Adrenal gland (tissue), 12 donors: ENCODE results near the gene CORO2A. TPM values are rescaled to one million over a fixed set of nuclear protein-coding genes. Genes with fewer than 3 reads are reported as not detected.
A peak's percentile ranks its signal among the peaks of the same experiment; 100 is the strongest.

ENCODE experiments used
- DNase-seq, 7 donors: peaks; one replicate each; pipeline ENCODE4 v3.0.0-alpha.2; 2019 to 2020
- H3K27ac ChIP-seq, 5 donors: fragments of 200-600 bp; sonication (generic) in 4 of 5; 1 replicate in 3 of 5; 2 replicates in 2 of 5; pipeline versions ENCODE4 v1.5.1 to v1.8.0; 2016 to 2020; ENCODE audit warnings: mild to moderate bottlenecking in 1 of 5
- H3K27me3 ChIP-seq: fragments of 200-600 bp; 2 replicates; pipeline ENCODE4 v1.8.0; 2021
- H3K36me3 ChIP-seq, 2 donors: fragments of 200-600 bp; replicated peaks in 1 of 2; 1 replicate in 1 of 2; 2 replicates in 1 of 2; pipeline versions ENCODE4 v1.5.1 to v1.8.0; 2018 to 2022
- H3K4me1 ChIP-seq, 2 donors: fragments of 200-600 bp; replicated peaks in 1 of 2; 1 replicate in 1 of 2; 2 replicates in 1 of 2; pipeline versions ENCODE4 v1.5.1 to v1.8.0; 2018 to 2021
- H3K4me3 ChIP-seq, 4 donors: fragments of 200-600 bp; sonication (generic) in 3 of 4; one replicate each; pipeline ENCODE4 v1.5.1; 2016 to 2018
- H3K9me3 ChIP-seq, 3 donors: fragments of 200-600 bp; sonication (generic) in 1 of 3; replicated peaks in 1 of 3; 1 replicate in 2 of 3; 2 replicates in 1 of 3; pipeline versions ENCODE4 v1.5.1 to v1.8.0; 2016 to 2021
- CTCF ChIP-seq, 6 experiments: fragments of 450-650 bp in 4 of 6; fragments of 200-600 bp in 2 of 6; sonication (generic) in 1 of 6; IDR thresholded peaks; 1 replicate in 5 of 6; 2 replicates in 1 of 6; pipeline versions ENCODE4 v1.5.1 to v1.8.0; 2016 to 2021; ENCODE audit warnings: antibody characterized with exemption in 6 of 6, mild to moderate bottlenecking in 2 of 6, moderate library complexity in 1 of 6
- POLR2A ChIP-seq, 2 donors: fragments of 450-650 bp; IDR thresholded peaks; one replicate each; pipeline ENCODE4 v1.6.1; 2017; ENCODE audit warnings: antibody characterized with exemption in 2 of 2, mild to moderate bottlenecking in 2 of 2, moderate library complexity in 1 of 2
- WGBS, 4 donors: extraction: QIAGEN DNeasy Blood & Tissue Kit in 2 of 4; methylation state at CpG; one replicate each; pipeline versions ENCODE4 v1.1.5 to v1.1.7; 2013 to 2017; 5-methylcytosine and 5-hydroxymethylcytosine counted together
- intact Hi-C, 2 donors: fragments of 100-400 bp; cut with DNase I; formaldehyde crosslinking; loops; one replicate each; pipeline versions ENCODE4 v1.14.1 to v1.15.0; 2022 to 2023
- polyA plus RNA-seq, 3 donors: library from polyadenylated mRNA; stranded (reverse); fragments of 200-250 nt in 2 of 3; fragments of 350-450 nt in 1 of 3; fragmentation: Illumina TruSeq in 1 of 3; extraction: RNeasy Lipid Tissue Mini Kit (QIAGEN cat#74804) in 1 of 3; gene quantifications; one replicate each; pipeline ENCODE4 v1.2.3, GENCODE V29; 2013 to 2014
- total RNA-seq, 9 donors: library from RNA; depleted of rRNA in 4 of 9; stranded (reverse); fragments of >200 nt in 4 of 9; fragments of 120-200 nt in 1 of 9; fragmentation: NEBNext Ultra II Directional in 1 of 9; extraction: Animal tissue kit (Norgen Biotek cat#: 25700) in 1 of 9; gene quantifications; one replicate each; pipeline versions ENCODE4 v1.1.0 to v1.2.4, GENCODE V29; 2013 to 2023
- donor health status: healthy with polysubstance abuse.
- donor health status: Bipolar disorder and iron deficiency.
- donor health status: DM: yes; HTN: yes; CAD: no.
- donor health status: DM: no; HTN: no; CAD: no.
- donor health status: DM: no; HTN: no; CAD: no.
- donor health status: DM: yes; HTN: yes; CAD: no.

The CORO2A gene
- total and polyA plus RNA-seq, 12 donors = 0.06 to 3.9 (median 1.2) TPM

GRCh38 chr9:98195671-98196070, 3.2 kb upstream of the CORO2A start:
- no peak for DNase-seq
- 68 to 90% (median 84%) methylated on average over 3 to 4 of the region's 4 CpGs for WGBS, 4 donors
- H3K27ac ChIP-seq = no peak overlapping the region
- H3K4me3 ChIP-seq = no peak overlapping the region
- H3K9me3 ChIP-seq = no peaks in the 10 kb centered on the region
- TF ChIP-seq POLR2A (IDR thresholded peaks at IDR 0.05) (no peak), CTCF (IDR thresholded peaks at IDR 0.05) (no peak)
- intact Hi-C loops = no loop called here
- no peaks in the 10 kb centered on the region for H3K27me3 ChIP-seq
- H3K36me3 ChIP-seq = no peaks in the 10 kb centered on the region
- H3K4me1 ChIP-seq = peaks cover 6 to 8% of the 10 kb centered on the region in 2 donors

- DNase-seq = no peak
- Histone ChIP-seq H3K4me1 (peaks cover 6 to 8% of the 10 kb centered on the region in 2 donors), H3K9me3 (no peaks in the 10 kb centered on the region), H3K27ac (peak overlapping the region in 2 of 5 donors; percentile 60 to 76), H3K27me3 (no peaks in the 10 kb centered on the region), H3K36me3 (no peaks in the 10 kb centered on the region), H3K4me3 (peak overlapping the region in 1 of 4 donors; percentile 61)
- TF ChIP-seq CTCF (IDR thresholded peaks at IDR 0.05) = no peak
- TF ChIP-seq POLR2A (IDR thresholded peaks at IDR 0.05) = no peak
- WGBS, 4 donors = 39 to 56% (median 47%) methylated on average over 8 of the region's 8 CpGs
- intact Hi-C loops = no loop called here
Observed at GRCh38 chr9:98193336-98193944, 1.0 kb upstream of the CORO2A start.

GRCh38 chr9:98191671-98192502, 550 bp downstream of the CORO2A start:
- Histone ChIP-seq H3K4me3 (peak overlapping the region in 1 of 4 donors; percentile 61), H3K36me3 (no peaks in the 10 kb centered on the region), H3K4me1 (peaks cover 6 to 8% of the 10 kb centered on the region in 2 donors), H3K27me3 (no peaks in the 10 kb centered on the region), H3K27ac (peak overlapping the region in 1 of 5 donors; percentile 9), H3K9me3 (no peaks in the 10 kb centered on the region)
- intact Hi-C loops = no loop called here
- 14 to 45% (median 29%) methylated on average over 14 to 47 of the region's 47 CpGs for WGBS, 4 donors
- TF ChIP-seq POLR2A (IDR thresholded peaks at IDR 0.05) = no peak
- no peak for TF ChIP-seq CTCF (IDR thresholded peaks at IDR 0.05)
- peak in 3 of 7 donors; percentile 22 to 34 (median 29) for DNase-seq

- Histone ChIP-seq H3K27me3 (no peaks in the 10 kb centered on the region), H3K27ac (no peak overlapping the region), H3K4me1 (peaks cover 6 to 8% of the 10 kb centered on the region in 2 donors), H3K36me3 (no peaks in the 10 kb centered on the region), H3K9me3 (no peaks in the 10 kb centered on the region), H3K4me3 (no peak overlapping the region)
- intact Hi-C loops = no loop called here
- WGBS, 4 donors = 63 to 84% (median 74%) methylated on average over 2 to 5 of the region's 5 CpGs
- DNase-seq = no peak
- TF ChIP-seq CTCF (IDR thresholded peaks at IDR 0.05) = no peak
- TF ChIP-seq POLR2A (IDR thresholded peaks at IDR 0.05) = no peak
Observed at GRCh38 chr9:98191181-98191608, 1.2 kb downstream of the CORO2A start.
